Vagina (tissue), 2 donors: ENCODE data around the gene TMEM37. TPM values are rescaled to one million over a fixed set of nuclear protein-coding genes. Genes with fewer than 3 reads are reported as not detected.

Experiments
- DNase-seq, 2 donors: peaks; one replicate each; pipeline ENCODE4 v3.0.0-alpha.2; 2017; ENCODE audit errors: extremely low spot score in 2 of 2
- H3K27ac ChIP-seq: fragments of 200-600 bp; sonication (generic); one replicate; pipeline ENCODE4 v1.5.1; 2019
- H3K27me3 ChIP-seq: fragments of 200-600 bp; sonication (generic); one replicate; pipeline ENCODE4 v1.5.1; 2019
- H3K36me3 ChIP-seq, 2 donors: fragments of 200-600 bp; sonication (generic); one replicate each; pipeline ENCODE4 v1.5.1; 2017 to 2019
- H3K4me1 ChIP-seq: fragments of 200-600 bp; sonication (generic); one replicate; pipeline ENCODE4 v1.5.1; 2019
- H3K4me3 ChIP-seq, 2 donors: fragments of 200-600 bp; sonication (generic); 1 replicate in 1 of 2; 2 replicates in 1 of 2; pipeline ENCODE4 v1.5.1; 2016 to 2019
- H3K9me3 ChIP-seq: fragments of 200-600 bp; sonication (generic); one replicate; pipeline ENCODE4 v1.5.1; 2019
- POLR2A ChIP-seq, 2 donors: fragments of 450-650 bp; IDR thresholded peaks; one replicate each; pipeline ENCODE4 v1.6.1; 2017; ENCODE audit warnings: antibody characterized with exemption in 2 of 2, mild to moderate bottlenecking in 2 of 2, moderate library complexity in 2 of 2
- POLR2AphosphoS5 ChIP-seq, 2 donors: sonication (generic); formaldehyde crosslinking; IDR thresholded peaks; one replicate each; pipeline ENCODE4 v1.9.0; 2017; ENCODE audit warnings: antibody characterized with exemption in 2 of 2, mild to moderate bottlenecking in 2 of 2, low read depth in 1 of 2; ENCODE audit not compliant: insufficient read depth in 1 of 2
- intact Hi-C: fragments of 100-400 bp; cut with DNase I; formaldehyde crosslinking; loops from one replicate; pipeline ENCODE4 v1.15.1; 2023
- total RNA-seq: library from RNA; depleted of rRNA; stranded (reverse); fragments of >200 nt; gene quantifications from one replicate; pipeline ENCODE4 v1.2.3, GENCODE V29; 2016
- TF ChIP-seq, protein P1 (sequence below), 3 experiments: fragments of 450-650 bp in 2 of 3; fragments of 200-600 bp in 1 of 3; sonication (generic) in 1 of 3; IDR thresholded peaks; one replicate each; pipeline ENCODE4 v1.5.1; 2017 to 2019; ENCODE audit warnings: antibody characterized with exemption in 3 of 3, mild to moderate bottlenecking in 2 of 3, moderate library complexity in 2 of 3

Gene TMEM37
- total RNA-seq, 1 donor from 2014 or later = 3.2 TPM

DNA sequence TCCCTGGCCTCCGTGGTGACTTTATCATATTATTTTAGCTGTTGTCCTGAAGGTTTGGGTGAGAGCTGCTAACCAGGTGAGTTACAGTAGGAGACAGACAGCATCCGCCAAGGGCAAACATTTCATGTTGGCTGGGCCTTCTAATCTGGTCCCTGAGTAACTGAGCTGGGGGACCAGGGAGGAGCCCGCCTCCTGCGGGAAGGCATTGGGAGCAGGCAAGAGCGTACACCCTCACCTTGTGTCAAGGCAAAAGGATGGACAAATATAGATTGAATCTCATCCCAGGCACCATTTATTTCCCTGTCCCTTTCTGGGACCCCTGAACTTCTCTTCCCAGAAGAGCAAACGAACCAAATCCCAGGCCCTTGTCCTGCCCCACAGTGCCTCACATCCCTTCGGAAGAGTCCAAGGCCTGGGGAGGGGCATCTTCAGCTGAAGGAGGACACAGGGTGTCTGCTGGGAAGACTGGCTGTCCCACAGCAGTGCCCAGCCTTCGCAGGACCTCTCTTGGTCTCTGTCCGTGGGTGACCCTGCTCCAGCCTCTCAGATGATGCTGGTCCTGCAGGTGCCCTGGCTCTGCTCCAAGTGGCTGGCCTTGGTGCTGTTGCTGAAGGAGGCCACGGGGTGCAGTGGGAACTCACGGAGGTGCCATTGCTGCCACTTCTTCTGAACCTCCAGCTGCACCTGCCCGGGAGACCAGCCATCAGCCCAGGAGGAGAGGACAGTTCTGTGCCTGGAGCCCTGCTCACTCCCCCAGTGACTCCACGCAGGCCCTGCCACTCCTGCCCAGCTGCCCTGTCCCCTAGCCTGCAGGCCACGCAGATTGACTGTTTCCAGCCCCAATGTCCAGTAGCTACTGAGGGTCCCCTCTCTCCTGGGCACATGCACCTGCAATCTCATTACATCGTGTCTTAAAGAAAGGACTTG is 8.2 kb downstream of the TMEM37 start:
- intact Hi-C loops = no loop called here
- no peak overlapping the region for H3K4me3 ChIP-seq
- DNase-seq = no peak
- H3K9me3 ChIP-seq = no peaks in the 10 kb centered on the region
- no peak overlapping the region for H3K27ac ChIP-seq
- no peaks in the 10 kb centered on the region for H3K4me1 ChIP-seq
- TF ChIP-seq POLR2A (IDR thresholded peaks at IDR 0.05) = no peak
- TF ChIP-seq, protein P1, sequence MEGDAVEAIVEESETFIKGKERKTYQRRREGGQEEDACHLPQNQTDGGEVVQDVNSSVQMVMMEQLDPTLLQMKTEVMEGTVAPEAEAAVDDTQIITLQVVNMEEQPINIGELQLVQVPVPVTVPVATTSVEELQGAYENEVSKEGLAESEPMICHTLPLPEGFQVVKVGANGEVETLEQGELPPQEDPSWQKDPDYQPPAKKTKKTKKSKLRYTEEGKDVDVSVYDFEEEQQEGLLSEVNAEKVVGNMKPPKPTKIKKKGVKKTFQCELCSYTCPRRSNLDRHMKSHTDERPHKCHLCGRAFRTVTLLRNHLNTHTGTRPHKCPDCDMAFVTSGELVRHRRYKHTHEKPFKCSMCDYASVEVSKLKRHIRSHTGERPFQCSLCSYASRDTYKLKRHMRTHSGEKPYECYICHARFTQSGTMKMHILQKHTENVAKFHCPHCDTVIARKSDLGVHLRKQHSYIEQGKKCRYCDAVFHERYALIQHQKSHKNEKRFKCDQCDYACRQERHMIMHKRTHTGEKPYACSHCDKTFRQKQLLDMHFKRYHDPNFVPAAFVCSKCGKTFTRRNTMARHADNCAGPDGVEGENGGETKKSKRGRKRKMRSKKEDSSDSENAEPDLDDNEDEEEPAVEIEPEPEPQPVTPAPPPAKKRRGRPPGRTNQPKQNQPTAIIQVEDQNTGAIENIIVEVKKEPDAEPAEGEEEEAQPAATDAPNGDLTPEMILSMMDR (IDR thresholded peaks at IDR 0.05) = no peak
- no peak for TF ChIP-seq POLR2AphosphoS5 (IDR thresholded peaks at IDR 0.05; ENCODE audit: insufficient read depth in 1 of 2, low read depth in 1 of 2)
- no peaks in the 10 kb centered on the region for H3K36me3 ChIP-seq
- H3K27me3 ChIP-seq = no peaks in the 10 kb centered on the region

DNA sequence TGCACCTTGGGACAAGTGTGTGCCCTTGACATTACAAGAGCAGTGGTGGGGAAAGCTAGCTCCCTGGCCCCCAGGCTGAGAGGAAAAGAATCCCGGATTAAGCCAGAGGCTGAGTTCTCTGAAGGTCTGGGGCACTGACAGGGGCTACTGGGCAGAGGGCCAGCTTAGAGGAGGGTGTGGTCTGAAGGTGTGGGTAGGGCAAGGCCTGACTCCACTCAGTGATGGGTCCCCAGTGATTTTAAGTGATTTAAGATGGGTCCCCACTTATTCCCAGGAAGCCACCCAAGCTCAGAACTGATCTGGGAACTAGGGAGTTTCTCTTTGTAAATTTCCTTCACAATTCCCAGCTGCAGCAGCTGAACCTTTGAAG is 8.8 kb downstream of the TMEM37 start:
- no peak for DNase-seq
- Histone ChIP-seq H3K27ac (no peak overlapping the region), H3K9me3 (no peaks in the 10 kb centered on the region), H3K4me3 (no peak overlapping the region), H3K4me1 (no peaks in the 10 kb centered on the region), H3K36me3 (no peaks in the 10 kb centered on the region), H3K27me3 (no peaks in the 10 kb centered on the region)
- intact Hi-C loops = no loop called here
- no peak for TF ChIP-seq POLR2A (IDR thresholded peaks at IDR 0.05)
- TF ChIP-seq, protein P1 (IDR thresholded peaks at IDR 0.05) = no peak
- TF ChIP-seq POLR2AphosphoS5 (IDR thresholded peaks at IDR 0.05; ENCODE audit: insufficient read depth in 1 of 2, low read depth in 1 of 2) = no peak

- intact Hi-C loops = no loop called here
Measured at GRCh38 chr2:119440873-119441272, 9.2 kb downstream of the TMEM37 start.

DNA sequence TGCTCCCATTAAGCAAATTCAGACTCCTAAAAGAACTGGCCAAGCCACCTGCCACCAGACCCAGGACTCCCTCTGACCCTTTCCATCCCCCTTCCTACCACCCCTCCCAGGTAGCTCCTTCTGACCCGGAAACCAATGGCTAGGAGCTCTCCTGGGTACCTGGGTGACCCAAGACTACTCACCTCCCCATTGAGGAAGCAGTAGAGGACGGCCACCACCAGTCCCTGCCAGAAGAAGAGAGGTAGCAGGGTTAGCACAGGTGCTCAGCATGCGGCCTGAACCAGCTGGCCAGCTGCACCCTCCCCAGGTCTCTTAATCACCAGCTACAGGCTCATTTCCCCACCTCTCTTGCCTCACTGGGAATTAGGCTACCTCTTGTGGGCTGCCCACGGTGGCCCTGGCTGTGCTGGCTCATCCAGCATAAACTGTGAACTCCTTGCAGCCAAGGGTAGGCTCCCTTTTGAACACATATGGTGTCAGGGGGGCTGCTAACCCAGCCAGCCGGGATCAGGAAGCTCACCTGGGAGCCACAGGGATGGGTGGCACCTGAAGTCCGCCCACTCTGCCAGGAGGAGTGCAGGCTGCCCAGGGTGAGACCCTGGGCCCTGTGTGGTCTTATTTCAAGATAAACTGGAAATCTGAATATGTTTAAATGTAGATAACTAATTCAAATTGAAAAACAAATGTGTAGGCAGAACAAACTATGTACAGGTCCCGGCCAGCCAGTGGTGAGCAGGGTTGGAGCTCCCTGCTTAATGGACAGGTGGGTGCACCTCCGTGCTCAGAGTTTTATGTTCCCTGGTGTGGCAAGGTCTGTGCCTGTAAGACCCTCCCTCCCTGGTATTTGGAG is 9.9 kb downstream of the TMEM37 start:
- Histone ChIP-seq H3K27ac (no peak overlapping the region), H3K27me3 (no peaks in the 10 kb centered on the region), H3K4me1 (no peaks in the 10 kb centered on the region), H3K36me3 (no peaks in the 10 kb centered on the region), H3K9me3 (no peaks in the 10 kb centered on the region), H3K4me3 (no peak overlapping the region)
- TF ChIP-seq, protein P1 (IDR thresholded peaks at IDR 0.05) = no peak
- no peak for TF ChIP-seq POLR2A (IDR thresholded peaks at IDR 0.05)
- TF ChIP-seq POLR2AphosphoS5 (IDR thresholded peaks at IDR 0.05; ENCODE audit: insufficient read depth in 1 of 2, low read depth in 1 of 2) = no peak
- intact Hi-C loops = no loop called here
- DNase-seq = no peak

More at GRCh38 chr2:119440873-119441272, 9.2 kb downstream of the TMEM37 start:
- Histone ChIP-seq H3K9me3 (no peaks in the 10 kb centered on the region), H3K27me3 (no peaks in the 10 kb centered on the region), H3K4me3 (no peak overlapping the region), H3K4me1 (no peaks in the 10 kb centered on the region), H3K27ac (no peak overlapping the region), H3K36me3 (no peaks in the 10 kb centered on the region)
- no peak for TF ChIP-seq POLR2AphosphoS5 (IDR thresholded peaks at IDR 0.05; ENCODE audit: insufficient read depth in 1 of 2, low read depth in 1 of 2)
- TF ChIP-seq, protein P1 (IDR thresholded peaks at IDR 0.05) = no peak
- TF ChIP-seq POLR2A (IDR thresholded peaks at IDR 0.05) = no peak
- DNase-seq = no peak
